T-helper 1 cell treated with Interleukin-12 subunit alpha and Interleukin-12 subunit beta and Interleukin-4 antibody, amounts not matched to agents 30 μg/mL and 1 μg/mL, for 36 hours (primary cell): ENCODE measurements around the gene PCDHB10.
"Not testable (repeated sequence)": the region's sequence is repeated elsewhere in the genome, so short reads cannot be mapped to it uniquely, and the experiment has no call there.

Experiments
- H3K27ac Mint-ChIP-seq: one replicate; pipeline ENCODE4 v1.8.0; 2021; ENCODE audit warnings: mild to moderate bottlenecking, mixed read lengths
- H3K27me3 Mint-ChIP-seq: one replicate; pipeline ENCODE4 v1.8.0; 2021; ENCODE audit warnings: low read depth, mixed read lengths
- H3K36me3 Mint-ChIP-seq: one replicate; pipeline ENCODE4 v1.8.0; 2021; ENCODE audit warnings: low read depth, mixed read lengths
- H3K4me1 Mint-ChIP-seq: one replicate; pipeline ENCODE4 v1.8.0; 2021; ENCODE audit warnings: low read depth, mixed read lengths
- H3K4me3 Mint-ChIP-seq: one replicate; pipeline ENCODE4 v1.8.0; 2021; ENCODE audit warnings: mild to moderate bottlenecking, moderate library complexity, mixed read lengths
- H3K9me3 Mint-ChIP-seq: one replicate; pipeline ENCODE4 v1.8.0; 2021; ENCODE audit warnings: mixed read lengths

The PCDHB10 gene

GRCh38 chr5:141192110-141192725 lies at the start of gene PCDHB10:
Gene PCDHB10, plus strand, starts transcription at chr5:141192353. Its CDS starts 200 bp downstream, at chr5:141192553.
- H3K9me3 Mint-ChIP-seq, result peaks cover 47% of the 10 kb centered on the region
- peaks cover 1% of the 10 kb centered on the region for H3K36me3 Mint-ChIP-seq
- H3K27me3 Mint-ChIP-seq, result peaks cover 3% of the 10 kb centered on the region
- no peak within 1 kb of the TSS for H3K4me3 Mint-ChIP-seq
- no peaks in the 10 kb centered on the region for H3K4me1 Mint-ChIP-seq
- H3K27ac Mint-ChIP-seq, result no peak within 1 kb of the TSS

GRCh38 chr5:141149812-141150211 lies 42.3 kb upstream of the PCDHB10 start, which contains the start of gene PCDHB6:
Gene PCDHB6, plus strand, starts transcription at chr5:141150057. Its CDS starts 201 bp downstream, at chr5:141150258.
- Mint-ChIP-seq H3K4me3 (no peak within 1 kb of the TSS), H3K9me3 (peaks cover 29% of the 10 kb centered on the region), H3K36me3 (peaks cover 1% of the 10 kb centered on the region), H3K4me1 (no peaks in the 10 kb centered on the region), H3K27me3 (no peaks in the 10 kb centered on the region), H3K27ac (peak within 1 kb of the TSS; percentile 55)

GRCh38 chr5:141150224-141150992 lies 41.7 kb upstream of the PCDHB10 start:
- H3K27me3 Mint-ChIP-seq, result no peaks in the 10 kb centered on the region
- peaks cover 1% of the 10 kb centered on the region for H3K36me3 Mint-ChIP-seq
- no peak overlapping the region for H3K4me3 Mint-ChIP-seq

GRCh38 chr5:141150993-141151325 lies 41.2 kb upstream of the PCDHB10 start:
- peaks cover 35% of the 10 kb centered on the region for H3K9me3 Mint-ChIP-seq
- H3K27me3 Mint-ChIP-seq, result no peaks in the 10 kb centered on the region

More at GRCh38 chr5:141150224-141150992, 41.7 kb upstream of the PCDHB10 start:
- H3K27ac Mint-ChIP-seq, result no peak overlapping the region
- H3K9me3 Mint-ChIP-seq, result peaks cover 31% of the 10 kb centered on the region
- H3K4me1 Mint-ChIP-seq, result no peaks in the 10 kb centered on the region

GRCh38 chr5:141151632-141152031 lies 40.5 kb upstream of the PCDHB10 start:
- not testable (repeated sequence) for H3K4me1 Mint-ChIP-seq, H3K4me3 Mint-ChIP-seq, H3K27me3 Mint-ChIP-seq, H3K27ac Mint-ChIP-seq, H3K36me3 Mint-ChIP-seq
- peaks cover 42% of the 10 kb centered on the region for H3K9me3 Mint-ChIP-seq

More at GRCh38 chr5:141150993-141151325, 41.2 kb upstream of the PCDHB10 start:
- Mint-ChIP-seq H3K27ac (no peak overlapping the region), H3K4me3 (no peak overlapping the region), H3K4me1 (no peaks in the 10 kb centered on the region), H3K36me3 (peaks cover 1% of the 10 kb centered on the region)

- not testable (repeated sequence) for H3K27me3 Mint-ChIP-seq, H3K4me1 Mint-ChIP-seq
- peaks cover 46% of the 10 kb centered on the region for H3K9me3 Mint-ChIP-seq
These were observed 40.1 kb upstream of the PCDHB10 start for GRCh38 chr5:141152096-141152495.

GRCh38 chr5:141155540-141156374 lies 36.4 kb upstream of the PCDHB10 start:
- no peaks in the 10 kb centered on the region for H3K4me1 Mint-ChIP-seq
- no peak overlapping the region for H3K27ac Mint-ChIP-seq
- H3K9me3 Mint-ChIP-seq, result peaks cover 52% of the 10 kb centered on the region
- no peak overlapping the region for H3K4me3 Mint-ChIP-seq
- H3K27me3 Mint-ChIP-seq, result no peaks in the 10 kb centered on the region
- H3K36me3 Mint-ChIP-seq, result peaks cover 1% of the 10 kb centered on the region

More at GRCh38 chr5:141152096-141152495, 40.1 kb upstream of the PCDHB10 start:
- not testable (repeated sequence) for H3K36me3 Mint-ChIP-seq, H3K4me3 Mint-ChIP-seq, H3K27ac Mint-ChIP-seq

- not testable (repeated sequence) for H3K27ac Mint-ChIP-seq, H3K4me3 Mint-ChIP-seq, H3K36me3 Mint-ChIP-seq, H3K4me1 Mint-ChIP-seq, H3K27me3 Mint-ChIP-seq
- H3K9me3 Mint-ChIP-seq, result peaks cover 45% of the 10 kb centered on the region
These were observed 34.8 kb upstream of the PCDHB10 start for GRCh38 chr5:141157356-141157755.

- H3K27me3 Mint-ChIP-seq, H3K4me1 Mint-ChIP-seq, H3K36me3 Mint-ChIP-seq, H3K4me3 Mint-ChIP-seq, H3K27ac Mint-ChIP-seq: not testable (repeated sequence)
- peaks cover 39% of the 10 kb centered on the region for H3K9me3 Mint-ChIP-seq
These were observed 34.3 kb upstream of the PCDHB10 start for GRCh38 chr5:141157901-141158300.

- no peaks in the 10 kb centered on the region for H3K4me1 Mint-ChIP-seq
- H3K27me3 Mint-ChIP-seq, result no peaks in the 10 kb centered on the region
- peaks cover 26% of the 10 kb centered on the region for H3K9me3 Mint-ChIP-seq
- no peak within 1 kb of the TSS for H3K4me3 Mint-ChIP-seq
- H3K27ac Mint-ChIP-seq, result no peak within 1 kb of the TSS
- H3K36me3 Mint-ChIP-seq, result no peaks in the 10 kb centered on the region
These were observed 19.6 kb upstream of the PCDHB10 start, which contains the start of gene PCDHB7 for GRCh38 chr5:141172381-141173204. Gene PCDHB7, plus strand, starts transcription at chr5:141172644. Its CDS starts 192 bp downstream, at chr5:141172836.

GRCh38 chr5:141174291-141175104 lies 17.7 kb upstream of the PCDHB10 start:
- not testable (repeated sequence) for H3K4me1 Mint-ChIP-seq, H3K27ac Mint-ChIP-seq, H3K27me3 Mint-ChIP-seq, H3K4me3 Mint-ChIP-seq, H3K36me3 Mint-ChIP-seq
- H3K9me3 Mint-ChIP-seq, result peaks cover 19% of the 10 kb centered on the region

GRCh38 chr5:141175933-141176332 lies 16.2 kb upstream of the PCDHB10 start:
- no peaks in the 10 kb centered on the region for H3K36me3 Mint-ChIP-seq
- H3K4me3 Mint-ChIP-seq, result no peak overlapping the region
- H3K9me3 Mint-ChIP-seq, result peaks cover 26% of the 10 kb centered on the region
- no peaks in the 10 kb centered on the region for H3K4me1 Mint-ChIP-seq
- no peak overlapping the region for H3K27ac Mint-ChIP-seq
- H3K27me3 Mint-ChIP-seq, result no peaks in the 10 kb centered on the region

GRCh38 chr5:141177577-141178191 lies 14.5 kb upstream of the PCDHB10 start, which contains the start of gene PCDHB8:
Gene PCDHB8, plus strand, starts transcription at chr5:141177790. Its CDS starts 245 bp downstream, at chr5:141178035.
- not testable (repeated sequence) for H3K4me1 Mint-ChIP-seq, H3K27me3 Mint-ChIP-seq, H3K27ac Mint-ChIP-seq, H3K36me3 Mint-ChIP-seq, H3K4me3 Mint-ChIP-seq
- peaks cover 32% of the 10 kb centered on the region for H3K9me3 Mint-ChIP-seq
